ENCODE measurements around the gene TRAPPC12.

TRAPPC12 gene

DNA sequence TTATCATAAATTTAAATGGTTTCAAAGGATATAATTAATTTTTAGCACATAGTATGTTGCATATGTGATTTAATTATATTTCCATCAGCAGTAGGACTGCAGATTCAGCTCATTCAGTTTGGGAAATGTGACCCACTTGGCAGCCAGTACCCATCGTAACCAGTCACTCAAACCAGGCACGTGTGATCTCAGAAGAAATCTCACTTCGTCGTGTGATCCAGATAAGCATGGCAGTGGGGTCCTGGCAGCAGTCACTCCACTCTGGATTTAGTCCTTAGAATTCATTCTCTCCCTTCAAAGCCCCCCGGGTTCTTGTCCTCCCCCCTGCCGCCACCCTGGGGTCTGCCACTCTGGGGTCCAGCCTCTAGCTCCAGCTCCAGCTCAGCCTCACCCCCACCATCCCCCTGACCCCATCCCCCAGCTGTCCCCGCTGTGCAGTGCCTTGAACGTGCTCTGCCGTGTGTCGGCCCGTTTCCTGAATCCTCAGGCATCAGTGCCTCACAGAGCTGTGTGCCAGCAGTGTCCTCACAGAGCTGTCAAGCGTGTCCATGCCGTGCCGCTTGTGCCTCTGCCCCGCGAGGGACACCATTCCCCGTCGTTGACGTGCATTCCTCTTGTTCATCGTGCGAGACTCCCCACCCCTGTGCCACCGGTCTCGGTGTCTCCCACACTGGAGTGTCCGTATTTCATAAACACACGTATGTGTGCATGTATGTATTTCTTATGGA is 34.8 kb downstream of the TRAPPC12 start:
- in situ Hi-C loops (cut with HindIII; ENCODE audit: low sequenced_read_pairs) = no loop called here
- TF ChIP-seq CTCF (IDR thresholded peaks at IDR 0.05; ENCODE audit: low read depth, low read length) = no peak
- no peak overlapping the region for H3K4me3 ChIP-seq (ENCODE audit: low read depth, low read length)
- DNase-seq (ENCODE audit: low read depth, low spot score) = no peak

- in situ Hi-C loops (cut with HindIII; ENCODE audit: low sequenced_read_pairs) = no loop called here
- DNase-seq (ENCODE audit: low read depth, low spot score) = no peak
- TF ChIP-seq CTCF (IDR thresholded peaks at IDR 0.05; ENCODE audit: low read depth, low read length) = no peak
- no peak overlapping the region for H3K4me3 ChIP-seq (ENCODE audit: low read depth, low read length)
Measured at GRCh38 chr2:3418766-3419404, 39.4 kb downstream of the TRAPPC12 start.

GRCh38 chr2:3420076-3420768 is 40.7 kb downstream of the TRAPPC12 start:
- no peak for TF ChIP-seq CTCF (IDR thresholded peaks at IDR 0.05; ENCODE audit: low read depth, low read length)
- DNase-seq (ENCODE audit: low read depth, low spot score) = no peak
- no peak overlapping the region for H3K4me3 ChIP-seq (ENCODE audit: low read depth, low read length)
- in situ Hi-C loops (cut with HindIII; ENCODE audit: low sequenced_read_pairs) = no loop called here

DNA sequence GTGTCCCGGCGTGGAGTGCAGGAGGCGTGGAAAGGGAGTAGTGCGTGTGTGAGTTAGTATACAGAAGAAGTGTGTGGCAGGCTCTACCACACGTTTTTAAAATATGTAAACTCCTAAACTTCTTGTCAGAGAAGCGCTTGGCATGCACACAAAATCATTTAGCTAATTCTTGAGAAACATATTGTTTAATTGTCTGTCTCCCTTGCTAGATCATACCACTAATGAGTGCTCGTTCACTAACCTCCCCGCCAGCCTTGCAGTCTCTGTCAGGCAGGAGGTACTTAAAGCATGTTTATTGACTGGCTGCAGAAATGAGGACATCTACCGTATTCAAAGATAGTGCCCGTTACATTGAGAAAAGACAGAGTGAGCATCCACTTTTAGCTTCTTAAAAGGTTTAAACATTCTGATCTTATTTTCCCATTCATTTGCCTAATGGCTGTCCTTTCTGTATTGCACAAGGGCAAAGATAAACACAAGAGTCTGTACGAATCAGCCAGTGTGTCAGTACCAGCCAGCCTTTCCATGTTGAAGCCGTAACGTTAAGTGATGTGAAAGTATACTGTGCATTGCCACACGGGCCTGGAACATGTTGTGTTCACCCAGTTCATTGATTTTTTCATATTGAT is 41.4 kb downstream of the TRAPPC12 start:
- no peak for TF ChIP-seq CTCF (IDR thresholded peaks at IDR 0.05; ENCODE audit: low read depth, low read length)
- no peak for DNase-seq (ENCODE audit: low read depth, low spot score)
- no peak overlapping the region for H3K4me3 ChIP-seq (ENCODE audit: low read depth, low read length)
- in situ Hi-C loops (cut with HindIII; ENCODE audit: low sequenced_read_pairs) = no loop called here

DNA sequence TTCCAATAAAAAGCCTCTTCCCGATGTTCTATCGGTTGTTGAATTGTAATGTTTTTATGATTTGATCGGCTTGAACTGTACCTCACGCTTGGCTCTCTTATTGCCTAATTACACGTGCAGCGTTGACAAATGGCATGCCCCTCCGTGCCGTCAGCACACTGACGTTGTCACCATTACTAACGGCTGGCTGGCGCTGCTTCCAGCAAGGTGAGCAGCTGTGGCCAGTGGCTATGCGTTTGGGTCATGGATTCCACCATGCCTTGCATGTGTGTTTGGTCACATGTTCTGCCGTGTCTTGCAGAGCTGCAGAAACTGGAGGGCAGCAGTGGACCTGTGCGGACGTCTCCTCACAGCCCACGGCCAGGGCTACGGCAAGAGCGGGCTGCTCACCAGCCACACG is 42.1 kb downstream of the TRAPPC12 start:
- in situ Hi-C loops (cut with HindIII; ENCODE audit: low sequenced_read_pairs) = no loop called here
- DNase-seq (ENCODE audit: low read depth, low spot score) = no peak
- no peak overlapping the region for H3K4me3 ChIP-seq (ENCODE audit: low read depth, low read length)
- TF ChIP-seq CTCF (IDR thresholded peaks at IDR 0.05; ENCODE audit: low read depth, low read length) = no peak

GRCh38 chr2:3422161-3422779 is 42.8 kb downstream of the TRAPPC12 start:
- no peak overlapping the region for H3K4me3 ChIP-seq (ENCODE audit: low read depth, low read length)
- in situ Hi-C loops (cut with HindIII; ENCODE audit: low sequenced_read_pairs) = no loop called here
- DNase-seq (ENCODE audit: low read depth, low spot score) = no peak
- no peak for TF ChIP-seq CTCF (IDR thresholded peaks at IDR 0.05; ENCODE audit: low read depth, low read length)

All from astrocyte of the spinal cord (primary cell).